ENCODE data around the gene NKX6-2.

Gene NKX6-2

GRCh38 chr10:132752378-132752777 lies 33.6 kb downstream of the NKX6-2 start:
- no peak overlapping the region for H3K27ac ChIP-seq (ENCODE audit: low read depth, low read length, poor library complexity, severe bottlenecking)
- H4K20me1 ChIP-seq (ENCODE audit: insufficient read depth, low read length) = no peaks in the 10 kb centered on the region
- TF ChIP-seq CTCF (IDR thresholded peaks at IDR 0.05; ENCODE audit: low read length) = no peak
- TF ChIP-seq EZH2 (IDR thresholded peaks at IDR 0.05; ENCODE audit: borderline replicate concordance, low read length) = no peak
- no peaks in the 10 kb centered on the region for H3K36me3 ChIP-seq (ENCODE audit: insufficient read depth, low read length)
- H3K9ac ChIP-seq (ENCODE audit: low read length) = no peak overlapping the region
- H3K9me3 ChIP-seq (ENCODE audit: low read length) = no peaks in the 10 kb centered on the region
- H3K9me2 ChIP-seq (ENCODE audit: low read depth, low read length) = no peaks in the 10 kb centered on the region
- no peak overlapping the region for H2AFZ ChIP-seq (ENCODE audit: low read length)
- no peaks in the 10 kb centered on the region for H3K79me2 ChIP-seq (ENCODE audit: insufficient read depth, low read length)
- H3K27me3 ChIP-seq (ENCODE audit: insufficient read depth, low read length) = no peaks in the 10 kb centered on the region; the same call in 1 of the 2 replicates
- H3K4me1 ChIP-seq (ENCODE audit: insufficient read depth, low read length, severe bottlenecking) = no peaks in the 10 kb centered on the region
- no peaks in the 10 kb centered on the region for H3F3A ChIP-seq (ENCODE audit: insufficient read depth, low read length)
- no peak overlapping the region for H3K4me3 ChIP-seq (ENCODE audit: low read depth, low read length, poor library complexity, severe bottlenecking)
- H3K4me2 ChIP-seq (ENCODE audit: low read length) = no peak overlapping the region

DNA sequence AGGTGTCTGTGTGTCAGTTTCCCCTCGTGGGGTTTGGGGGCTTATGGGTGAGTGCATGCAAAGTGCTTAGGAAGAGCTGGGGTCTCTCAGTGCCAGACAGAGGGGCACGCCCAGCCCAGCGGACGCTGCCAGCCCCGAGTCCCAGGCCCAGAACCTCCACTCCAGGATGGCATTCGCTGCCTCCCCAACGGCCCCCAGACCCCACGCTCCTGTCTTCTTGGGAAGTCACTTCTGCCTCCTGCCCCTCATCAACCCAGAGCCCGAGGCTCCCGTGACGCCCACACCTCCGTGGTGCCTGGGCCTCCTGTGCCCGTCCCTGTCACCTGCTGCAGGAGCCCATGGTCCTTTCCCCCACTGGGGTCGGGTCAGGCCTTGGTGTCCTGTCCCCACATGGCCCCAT lies 35.0 kb downstream of the NKX6-2 start:
- no peaks in the 10 kb centered on the region for H3K79me2 ChIP-seq (ENCODE audit: insufficient read depth, low read length)
- H3K27me3 ChIP-seq (ENCODE audit: insufficient read depth, low read length) = no peaks in the 10 kb centered on the region; the same call in 1 of the 2 replicates
- H3K9ac ChIP-seq (ENCODE audit: low read length) = no peak overlapping the region
- TF ChIP-seq EZH2 (IDR thresholded peaks at IDR 0.05; ENCODE audit: borderline replicate concordance, low read length) = no peak
- no peak for TF ChIP-seq CTCF (IDR thresholded peaks at IDR 0.05; ENCODE audit: low read length)
- no peaks in the 10 kb centered on the region for H3K9me3 ChIP-seq (ENCODE audit: low read length)
- H3K4me2 ChIP-seq (ENCODE audit: low read length) = no peak overlapping the region
- no peaks in the 10 kb centered on the region for H3K36me3 ChIP-seq (ENCODE audit: insufficient read depth, low read length)
- H3K4me3 ChIP-seq (ENCODE audit: low read depth, low read length, poor library complexity, severe bottlenecking) = no peak overlapping the region
- no peaks in the 10 kb centered on the region for H3K4me1 ChIP-seq (ENCODE audit: insufficient read depth, low read length, severe bottlenecking)
- H3F3A ChIP-seq (ENCODE audit: insufficient read depth, low read length) = no peaks in the 10 kb centered on the region
- no peaks in the 10 kb centered on the region for H4K20me1 ChIP-seq (ENCODE audit: insufficient read depth, low read length)
- H3K27ac ChIP-seq (ENCODE audit: low read depth, low read length, poor library complexity, severe bottlenecking) = no peak overlapping the region
- no peaks in the 10 kb centered on the region for H3K9me2 ChIP-seq (ENCODE audit: low read depth, low read length)
- H2AFZ ChIP-seq (ENCODE audit: low read length) = no peak overlapping the region

DNA sequence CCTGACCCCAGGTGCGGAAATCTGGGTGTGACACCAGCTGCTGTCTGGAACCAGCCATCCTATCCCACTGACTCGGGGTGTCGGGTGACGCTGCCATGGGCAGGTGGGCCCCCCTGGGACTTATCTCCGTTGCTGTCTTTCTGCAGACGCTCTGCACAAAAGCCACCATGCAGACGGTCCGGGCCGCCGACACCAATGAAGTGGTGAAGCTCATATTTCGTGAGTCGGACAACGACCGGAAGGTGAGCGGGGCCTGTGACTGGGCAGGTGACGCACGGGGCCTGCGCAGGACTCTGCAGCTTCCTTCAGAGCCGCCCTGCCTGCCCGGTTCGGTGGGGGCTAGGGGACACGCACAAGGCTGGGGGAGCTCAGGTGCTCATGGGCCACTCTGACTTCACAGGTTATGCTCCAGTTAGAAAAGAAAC lies 36.6 kb downstream of the NKX6-2 start:
- no peak overlapping the region for H3K9ac ChIP-seq (ENCODE audit: low read length)
- no peak overlapping the region for H2AFZ ChIP-seq (ENCODE audit: low read length)
- no peak overlapping the region for H3K27ac ChIP-seq (ENCODE audit: low read depth, low read length, poor library complexity, severe bottlenecking)
- no peaks in the 10 kb centered on the region for H3F3A ChIP-seq (ENCODE audit: insufficient read depth, low read length)
- no peak overlapping the region for H3K4me3 ChIP-seq (ENCODE audit: low read depth, low read length, poor library complexity, severe bottlenecking)
- no peaks in the 10 kb centered on the region for H3K4me1 ChIP-seq (ENCODE audit: insufficient read depth, low read length, severe bottlenecking)
- H3K79me2 ChIP-seq (ENCODE audit: insufficient read depth, low read length) = no peaks in the 10 kb centered on the region
- TF ChIP-seq CTCF (IDR thresholded peaks at IDR 0.05; ENCODE audit: low read length) (no peak), EZH2 (IDR thresholded peaks at IDR 0.05; ENCODE audit: borderline replicate concordance, low read length) (no peak)
- no peak overlapping the region for H3K4me2 ChIP-seq (ENCODE audit: low read length)
- no peaks in the 10 kb centered on the region for H4K20me1 ChIP-seq (ENCODE audit: insufficient read depth, low read length)
- no peaks in the 10 kb centered on the region for H3K9me3 ChIP-seq (ENCODE audit: low read length)
- H3K36me3 ChIP-seq (ENCODE audit: insufficient read depth, low read length) = no peaks in the 10 kb centered on the region
- no peaks in the 10 kb centered on the region for H3K9me2 ChIP-seq (ENCODE audit: low read depth, low read length)
- no peaks in the 10 kb centered on the region; the same call in 1 of the 2 replicates for H3K27me3 ChIP-seq (ENCODE audit: insufficient read depth, low read length)
